ENCODE results near the gene SMC3. TPM values are rescaled to one million over a fixed set of nuclear protein-coding genes. Genes with fewer than 3 reads are reported as not detected.

SMC3 gene
- total and polyA plus RNA-seq, 2 of the 4 experiments (the other 2 are of a cell fraction) = 15.0 to 15.2 TPM

DNA sequence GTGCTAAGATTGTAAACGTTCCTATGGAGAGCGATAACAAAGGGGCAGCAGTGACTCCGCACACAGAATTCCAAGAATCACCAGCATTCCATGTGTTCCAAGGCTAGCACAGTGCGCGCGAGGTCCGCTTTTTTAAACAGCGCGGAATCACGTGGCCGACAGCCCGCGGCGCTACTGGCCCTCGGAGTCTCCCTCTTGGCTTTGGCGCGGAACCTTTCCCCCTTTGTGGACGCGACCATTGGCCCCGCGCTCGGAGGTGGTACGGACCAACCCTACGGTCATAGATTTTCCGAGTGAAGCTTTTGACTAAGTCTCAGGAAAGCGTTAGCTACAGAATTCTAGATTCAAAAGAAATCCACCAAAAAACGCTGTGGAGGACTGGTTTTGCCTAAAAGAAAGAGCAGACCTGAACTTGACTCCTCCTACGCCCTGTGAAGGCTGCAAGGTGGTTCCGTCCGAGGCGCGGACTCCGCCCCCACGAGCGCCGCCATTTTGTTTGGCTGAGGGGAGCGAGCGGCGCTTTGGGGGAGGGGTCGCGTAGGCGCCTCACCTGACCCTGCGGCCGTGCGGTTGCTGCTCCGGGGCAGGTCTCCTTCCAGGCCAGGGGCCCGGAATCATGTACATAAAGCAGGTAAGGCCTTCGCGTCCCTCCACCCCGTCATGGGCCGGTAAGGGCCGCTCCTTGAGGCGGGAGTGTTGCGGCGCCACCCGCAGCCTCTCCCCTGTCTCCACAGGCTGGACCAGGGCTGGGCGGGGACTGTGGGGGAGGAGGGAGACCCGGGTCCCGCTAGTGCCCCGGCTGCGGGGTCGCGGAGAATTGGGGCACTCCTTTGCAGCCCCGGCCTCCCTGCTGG lies at the start of gene SMC3 (continued):
- TF ChIP-seq, protein P1, sequence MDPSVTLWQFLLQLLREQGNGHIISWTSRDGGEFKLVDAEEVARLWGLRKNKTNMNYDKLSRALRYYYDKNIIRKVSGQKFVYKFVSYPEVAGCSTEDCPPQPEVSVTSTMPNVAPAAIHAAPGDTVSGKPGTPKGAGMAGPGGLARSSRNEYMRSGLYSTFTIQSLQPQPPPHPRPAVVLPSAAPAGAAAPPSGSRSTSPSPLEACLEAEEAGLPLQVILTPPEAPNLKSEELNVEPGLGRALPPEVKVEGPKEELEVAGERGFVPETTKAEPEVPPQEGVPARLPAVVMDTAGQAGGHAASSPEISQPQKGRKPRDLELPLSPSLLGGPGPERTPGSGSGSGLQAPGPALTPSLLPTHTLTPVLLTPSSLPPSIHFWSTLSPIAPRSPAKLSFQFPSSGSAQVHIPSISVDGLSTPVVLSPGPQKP (IDR thresholded peaks at IDR 0.05; ENCODE audit: borderline replicate concordance, low read depth, low read length) = no peak
- TF ChIP-seq RCOR1 (IDR thresholded peaks at IDR 0.05; ENCODE audit: insufficient replicate concordance, low read length) = peak; percentile 87
- no peak for TF ChIP-seq FOS (IDR thresholded peaks at IDR 0.05; ENCODE audit: low read depth, low read length)
